ENCODE results near the gene FBXO31. TPM values are rescaled to one million over a fixed set of nuclear protein-coding genes. Genes with fewer than 3 reads are reported as not detected.
A peak's percentile ranks its signal among the peaks of the same experiment; 100 is the strongest.

FBXO31 gene
- total and polyA plus RNA-seq, 9 of the 15 experiments (the other 6 are each of a cell fraction or from before 2014, with no cell fraction given) = 0.18 to 33.3 (median 10.9) TPM

DNA sequence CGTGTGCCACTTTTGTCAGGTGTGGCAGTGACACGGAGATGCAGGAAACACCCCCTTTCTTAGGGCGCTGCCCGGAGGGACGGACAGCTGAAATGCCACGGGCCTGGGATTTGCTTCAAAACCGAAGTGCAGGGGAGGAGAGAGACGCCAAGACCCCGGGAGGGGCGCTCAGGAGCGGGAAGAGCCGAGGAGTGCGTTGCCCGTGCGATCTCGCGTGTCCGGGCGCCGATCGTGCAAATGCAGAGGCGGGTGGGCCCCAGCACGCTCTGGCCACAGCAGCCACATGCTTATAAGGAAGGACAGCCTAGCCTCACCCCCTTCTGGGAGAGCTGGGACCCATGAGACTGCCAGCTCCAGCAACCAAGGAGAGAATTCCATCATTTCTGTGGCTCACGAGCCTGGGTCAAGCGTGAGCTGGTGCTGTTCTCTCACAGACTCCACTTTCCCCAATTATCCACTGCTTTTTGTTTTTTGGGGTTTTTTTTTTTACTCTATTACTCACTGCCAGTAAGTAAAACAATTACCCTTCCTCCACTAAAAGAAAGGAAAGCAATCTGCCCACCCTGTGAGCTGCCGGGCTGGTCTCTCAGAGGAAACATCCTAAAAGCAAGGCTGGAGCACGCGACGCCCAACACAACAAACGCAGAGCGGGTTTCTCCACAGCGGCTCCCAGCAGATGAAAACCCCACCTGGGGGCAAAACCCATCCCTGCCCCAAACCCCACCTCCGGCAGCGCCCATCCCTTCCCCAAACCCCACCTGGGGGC is 39.2 kb downstream of the FBXO31 start:
- intact Hi-C loops (cut with micrococcal nuclease) (no loop called here), in situ Hi-C loops (cut with MboI) (no loop called here)
- DNase-seq (ENCODE audit: extremely low read depth in 1 of 4, low spot score in 3 of 4) (no peak), FAIRE-seq (no peak), ATAC-seq (no peak)
- Histone ChIP-seq H3K27me3 (ENCODE audit: control insufficient read depth in 2 of 2, insufficient read depth in 2 of 2, low read length in 2 of 2) (no peaks in the 10 kb centered on the region), H3K4me2 (ENCODE audit: insufficient read depth, low read length) (no peak overlapping the region), H3K79me2 (ENCODE audit: control insufficient read depth, insufficient read depth, low read length) (peaks cover 2% of the 10 kb centered on the region; the same call in 2 of the 3 replicates), H3K4me1 (replicated peaks in 1 of 2; ENCODE audit: control insufficient read depth in 2 of 2, insufficient read depth in 2 of 2, low read length in 2 of 2) (peaks cover 0 to 26% of the 10 kb centered on the region in 2 experiments; a peak in 1 of 5 replicates), H3K9me1 (ENCODE audit: control insufficient read depth, insufficient read depth, low read length) (peaks cover 5% of the 10 kb centered on the region), H4K20me1 (replicated peaks; ENCODE audit: control insufficient read depth, insufficient read depth, low read length) (peaks cover 1% of the 10 kb centered on the region), H2AFZ (ENCODE audit: low read depth, low read length) (no peak overlapping the region), H3K4me3 (no peak overlapping the region), H3K27ac (ENCODE audit: extremely low read depth, low read depth, low read length) (no peak overlapping the region), H3K9ac (ENCODE audit: insufficient read depth in 1 of 2, low read depth in 2 of 2, low read length in 2 of 2) (no peak overlapping the region), H3K36me3 (ENCODE audit: control insufficient read depth, insufficient read depth, low read length) (peaks cover 77% of the 10 kb centered on the region; the same call in 2 of the 3 replicates), H3K9me3 (replicated peaks; ENCODE audit: control insufficient read depth, insufficient read depth, low read depth, low read length) (no peaks in the 10 kb centered on the region)
- BruUV-seq (replicated peaks) = no TSS peak
- ChIA-PET POLR2A (interaction anchor here (1.2 kb wide), 1 partner anchor 10 kb away, joined by 7 read pairs; no protein-coding TSS in a partner anchor), CTCF (ENCODE audit: low intra/inter-chr PET ratio) (no interaction called here)
- no peak for TF ChIP-seq POLR2AphosphoS2 (IDR thresholded peaks at IDR 0.05; ENCODE audit: low read length)
- TF ChIP-seq, protein P1, sequence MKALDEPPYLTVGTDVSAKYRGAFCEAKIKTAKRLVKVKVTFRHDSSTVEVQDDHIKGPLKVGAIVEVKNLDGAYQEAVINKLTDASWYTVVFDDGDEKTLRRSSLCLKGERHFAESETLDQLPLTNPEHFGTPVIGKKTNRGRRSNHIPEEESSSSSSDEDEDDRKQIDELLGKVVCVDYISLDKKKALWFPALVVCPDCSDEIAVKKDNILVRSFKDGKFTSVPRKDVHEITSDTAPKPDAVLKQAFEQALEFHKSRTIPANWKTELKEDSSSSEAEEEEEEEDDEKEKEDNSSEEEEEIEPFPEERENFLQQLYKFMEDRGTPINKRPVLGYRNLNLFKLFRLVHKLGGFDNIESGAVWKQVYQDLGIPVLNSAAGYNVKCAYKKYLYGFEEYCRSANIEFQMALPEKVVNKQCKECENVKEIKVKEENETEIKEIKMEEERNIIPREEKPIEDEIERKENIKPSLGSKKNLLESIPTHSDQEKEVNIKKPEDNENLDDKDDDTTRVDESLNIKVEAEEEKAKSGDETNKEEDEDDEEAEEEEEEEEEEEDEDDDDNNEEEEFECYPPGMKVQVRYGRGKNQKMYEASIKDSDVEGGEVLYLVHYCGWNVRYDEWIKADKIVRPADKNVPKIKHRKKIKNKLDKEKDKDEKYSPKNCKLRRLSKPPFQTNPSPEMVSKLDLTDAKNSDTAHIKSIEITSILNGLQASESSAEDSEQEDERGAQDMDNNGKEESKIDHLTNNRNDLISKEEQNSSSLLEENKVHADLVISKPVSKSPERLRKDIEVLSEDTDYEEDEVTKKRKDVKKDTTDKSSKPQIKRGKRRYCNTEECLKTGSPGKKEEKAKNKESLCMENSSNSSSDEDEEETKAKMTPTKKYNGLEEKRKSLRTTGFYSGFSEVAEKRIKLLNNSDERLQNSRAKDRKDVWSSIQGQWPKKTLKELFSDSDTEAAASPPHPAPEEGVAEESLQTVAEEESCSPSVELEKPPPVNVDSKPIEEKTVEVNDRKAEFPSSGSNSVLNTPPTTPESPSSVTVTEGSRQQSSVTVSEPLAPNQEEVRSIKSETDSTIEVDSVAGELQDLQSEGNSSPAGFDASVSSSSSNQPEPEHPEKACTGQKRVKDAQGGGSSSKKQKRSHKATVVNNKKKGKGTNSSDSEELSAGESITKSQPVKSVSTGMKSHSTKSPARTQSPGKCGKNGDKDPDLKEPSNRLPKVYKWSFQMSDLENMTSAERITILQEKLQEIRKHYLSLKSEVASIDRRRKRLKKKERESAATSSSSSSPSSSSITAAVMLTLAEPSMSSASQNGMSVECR (CRISPR knock-in tag; IDR thresholded peaks at IDR 0.05) = no peak
- peak; percentile 7; the same call in 1 of the 2 replicates for TF ChIP-seq POLR2G (IDR thresholded peaks at IDR 0.05; ENCODE audit: low read depth, low read length)
- no peak for TF ChIP-seq ZNF140 (CRISPR knock-in tag; IDR thresholded peaks at IDR 0.05)
- no peak for TF ChIP-seq EP300 (IDR thresholded peaks at IDR 0.05; ENCODE audit: low read length)
- TF ChIP-seq ZNF644 (tag; IDR thresholded peaks at IDR 0.05; ENCODE audit: low read depth) = no peak
- no peak for TF ChIP-seq POLR2A (conservative IDR thresholded peaks at IDR 0.05)
- WGBS (ENCODE audit: insufficient coverage, low coverage, missing lambda C conversion rate) = 92% methylated on average over 24 of the region's 34 CpGs

Data from K562 (cell line).